Measurements from ENCODE around the gene CFAP74. TPM values are rescaled to one million over a fixed set of nuclear protein-coding genes. Genes with fewer than 3 reads are reported as not detected.
A peak's percentile ranks its signal among the peaks of the same experiment; 100 is the strongest.

The CFAP74 gene
- total RNA-seq, 2 experiments from 2014 or later, result not detected

DNA sequence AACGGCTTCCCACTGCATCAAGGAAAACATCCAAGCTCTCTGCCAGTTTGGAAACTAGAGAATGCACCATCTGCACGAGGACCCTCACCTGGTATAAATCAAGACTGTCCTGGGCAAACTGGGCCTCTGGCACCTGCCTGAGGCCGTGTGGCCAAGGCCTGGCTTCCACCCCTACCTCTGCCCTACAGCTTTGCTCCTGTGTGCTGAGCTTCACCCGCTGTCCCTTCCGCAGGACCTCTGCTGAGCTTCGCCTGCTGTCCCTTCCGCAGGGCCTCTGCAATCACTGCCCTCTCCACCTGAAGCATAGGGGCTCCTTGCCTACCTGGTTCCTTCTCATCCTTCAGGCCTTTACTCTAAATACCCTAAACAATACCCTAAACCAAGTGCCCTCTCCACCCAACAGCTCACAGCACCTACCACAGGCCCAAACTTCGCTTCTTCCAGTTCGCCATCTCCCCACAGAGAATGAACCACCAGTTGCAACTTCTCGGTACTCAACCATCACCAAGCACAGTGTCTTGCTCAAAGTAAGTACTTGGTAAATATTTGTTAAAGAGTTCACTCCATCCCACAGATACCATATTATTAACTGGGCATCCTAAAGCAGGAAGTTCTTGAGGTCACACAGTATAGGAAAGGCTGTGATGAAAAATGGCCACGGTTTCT, 131.1 kb downstream of the CFAP74 start:
- peaks cover 59% of the 10 kb centered on the region for H3K36me3 Mint-ChIP-seq (ENCODE audit: low read depth)
- ChIA-PET POLR2A (interaction anchor here (1.4 kb wide), 1 partner anchor 10 kb away, joined by 4 read pairs; no protein-coding TSS in a partner anchor), CTCF (interaction anchor here (1.5 kb wide), 1 partner anchor 33 kb away, joined by 3 read pairs; no protein-coding TSS in a partner anchor)
- no peaks in the 10 kb centered on the region for H3K27me3 Mint-ChIP-seq (ENCODE audit: low read depth)
- H3K4me3 Mint-ChIP-seq, result no peak overlapping the region
- ATAC-seq (no peak), DNase-seq (no peak)
- H3K27ac Mint-ChIP-seq, result peak overlapping the region; percentile 68
- H3K4me1 Mint-ChIP-seq (ENCODE audit: low read depth), result peaks cover 40% of the 10 kb centered on the region
- H3K9me3 Mint-ChIP-seq (ENCODE audit: insufficient read depth), result no peaks in the 10 kb centered on the region

Other genes starting within 250 kb of the CFAP74 start
- 10 to 100 TPM; 82.0 to 82.9 TPM for gene NADK, start 225.3 kb downstream of the CFAP74 start, total RNA-seq
- gene GNB1, start 112.7 kb downstream of the CFAP74 start, total RNA-seq, result 100 to 1,000 TPM; 398 TPM
- under 1 TPM; 0.21 to 0.42 TPM for gene CALML6, start 88.5 kb downstream of the CFAP74 start, total RNA-seq
- under 1 TPM in 1 of 2 experiments, not detected in 1; 0.70 TPM for gene TMEM52, start 84.5 kb downstream of the CFAP74 start, total RNA-seq
- not detected for gene GABRD, start 15.6 kb upstream of the CFAP74 start, total RNA-seq
- 10 to 100 TPM; 11.4 to 12.9 TPM for gene PRKCZ, start 46.6 kb upstream of the CFAP74 start, total RNA-seq
- 10 to 100 TPM; 69.7 to 74.4 TPM for gene FAAP20, start 191.0 kb upstream of the CFAP74 start, total RNA-seq
- gene SKI, start 224.5 kb upstream of the CFAP74 start, total RNA-seq, result 10 to 100 TPM; 41.2 to 41.4 TPM

All from activated CD8-positive, alpha-beta T cell treated with anti-CD3 and anti-CD28 coated beads, Interleukin-2, amount 10 ng/mL, durations not matched to agents 7 days and 5 days (primary cell).